Gastrocnemius medialis (tissue), 4 donors: ENCODE results near the gene DOC2A. TPM values are rescaled to one million over a fixed set of nuclear protein-coding genes. Genes with fewer than 3 reads are reported as not detected.

Experiments
- ATAC-seq, 2 donors: fragments of 150-250 bp; one replicate each; pipeline ENCODE4 v1.9.1; 2016
- DNase-seq, 2 donors: peaks; one replicate each; pipeline ENCODE4 v3.0.0-alpha.2; 2019
- H3K27ac ChIP-seq, 4 donors: fragments of 200-600 bp; sonication (generic); 1 replicate in 1 of 4; 2 replicates in 3 of 4; pipeline ENCODE4 v1.5.1; 2016 to 2018; ENCODE audit warnings: mild to moderate bottlenecking in 2 of 4, moderate library complexity in 1 of 4
- H3K27me3 ChIP-seq, 3 donors: fragments of 200-600 bp; sonication (generic) in 2 of 3; 1 replicate in 1 of 3; 2 replicates in 2 of 3; pipeline versions ENCODE4 v1.5.1 to v1.6.0; 2016 to 2019; ENCODE audit warnings: mild to moderate bottlenecking in 1 of 3, moderate library complexity in 1 of 3
- H3K36me3 ChIP-seq, 2 donors: fragments of 200-600 bp; sonication (generic) in 1 of 2; one replicate each; pipeline ENCODE4 v1.5.1; 2017 to 2018
- H3K4me1 ChIP-seq, 2 donors: fragments of 200-600 bp; sonication (generic) in 1 of 2; one replicate each; pipeline ENCODE4 v1.5.1; 2016 to 2017; ENCODE audit warnings: mild to moderate bottlenecking in 2 of 2
- H3K4me3 ChIP-seq, 4 donors: fragments of 200-600 bp; sonication (generic) in 3 of 4; 1 replicate in 1 of 4; 2 replicates in 3 of 4; pipeline ENCODE4 v1.5.1; 2016 to 2019; ENCODE audit warnings: mild to moderate bottlenecking in 2 of 4
- H3K9me3 ChIP-seq, 3 donors: fragments of 200-600 bp; sonication (generic) in 2 of 3; 1 replicate in 1 of 3; 2 replicates in 2 of 3; pipeline ENCODE4 v1.5.1; 2016 to 2019
- CTCF ChIP-seq, 5 experiments: fragments of 450-650 bp in 3 of 5; fragments of 200-600 bp in 2 of 5; sonication (generic) in 2 of 5; IDR thresholded peaks in 4 of 5; conservative IDR thresholded peaks in 1 of 5; 1 replicate in 4 of 5; 2 replicates in 1 of 5; pipeline ENCODE4 v1.5.1; 2016 to 2019; ENCODE audit warnings: antibody characterized with exemption in 5 of 5, mild to moderate bottlenecking in 3 of 5, moderate library complexity in 3 of 5
- POLR2A ChIP-seq, 2 donors: fragments of 450-650 bp; IDR thresholded peaks; one replicate each; pipeline ENCODE4 v1.6.1; 2017; ENCODE audit warnings: antibody characterized with exemption in 2 of 2, mild to moderate bottlenecking in 2 of 2, moderate library complexity in 2 of 2
- in situ Hi-C, 4 donors: fragments of 200-750 bp; cut with MboI; loops; one replicate each; pipeline versions ENCODE4 v1.15.0 to v1.8.0; 2017; ENCODE audit warnings: low sequenced_read_pairs in 4 of 4
- intact Hi-C: fragments of 100-400 bp; cut with DNase I; formaldehyde crosslinking; loops from one replicate; pipeline ENCODE4 v1.15.1; 2023; ENCODE audit warnings: low total_unique reads
- total RNA-seq, 4 donors: library from RNA; depleted of rRNA; stranded (reverse); fragments of >200 nt; gene quantifications; one replicate each; pipeline versions ENCODE4 v1.1.0 to v1.2.3, GENCODE V29; 2016

Gene DOC2A
- total RNA-seq, 4 donors from 2014 or later, result not detected

GRCh38 chr16:30004811-30005242 lies 6.0 kb downstream of the DOC2A start:
- Histone ChIP-seq H3K36me3 (peaks cover 0 to 10% of the 10 kb centered on the region in 2 donors), H3K4me1 (no peaks in the 10 kb centered on the region), H3K27ac (no peak overlapping the region), H3K9me3 (no peaks in the 10 kb centered on the region), H3K4me3 (no peak overlapping the region), H3K27me3 (peaks cover 10 to 14% (median 14%) of the 10 kb centered on the region in 3 donors)
- DNase-seq (no peak), ATAC-seq (no peak)
- intact Hi-C loops, result no loop called here
- in situ Hi-C loops, result loop anchor here in 1 of 4 donors (25.0 kb wide), 1 partner anchor 318 kb away; the partner anchor contains the start of gene QPRT
- TF ChIP-seq POLR2A (IDR thresholded peaks at IDR 0.05) (no peak), CTCF (IDR thresholded peaks at IDR 0.05 in 4 of 5, conservative IDR thresholded peaks at IDR 0.05 in 1 of 5) (no peak)

GRCh38 chr16:30004424-30004776 lies 6.4 kb downstream of the DOC2A start:
- ATAC-seq (no peak), DNase-seq (no peak)
- H3K27me3 ChIP-seq, result peaks cover 5 to 10% (median 10%) of the 10 kb centered on the region in 3 donors
- intact Hi-C loops (no loop called here), in situ Hi-C loops (loop anchor here in 1 of 4 donors (25.0 kb wide), 1 partner anchor 317 kb away; the partner anchor contains the start of gene QPRT)
- H3K4me3 ChIP-seq, result no peak overlapping the region
- H3K27ac ChIP-seq, result no peak overlapping the region
- H3K9me3 ChIP-seq, result no peaks in the 10 kb centered on the region
- no peaks in the 10 kb centered on the region for H3K4me1 ChIP-seq
- TF ChIP-seq POLR2A (IDR thresholded peaks at IDR 0.05) (no peak), CTCF (IDR thresholded peaks at IDR 0.05 in 4 of 5, conservative IDR thresholded peaks at IDR 0.05 in 1 of 5) (no peak)
- peaks cover 0 to 10% of the 10 kb centered on the region in 2 donors for H3K36me3 ChIP-seq

- TF ChIP-seq POLR2A (IDR thresholded peaks at IDR 0.05), result no peak
- TF ChIP-seq CTCF (IDR thresholded peaks at IDR 0.05 in 4 of 5, conservative IDR thresholded peaks at IDR 0.05 in 1 of 5), result no peak
- Histone ChIP-seq H3K4me3 (no peak overlapping the region), H3K36me3 (peaks cover 0 to 10% of the 10 kb centered on the region in 2 donors), H3K27me3 (peaks cover 1 to 4% (median 4%) of the 10 kb centered on the region in 3 donors), H3K4me1 (no peaks in the 10 kb centered on the region), H3K27ac (no peak overlapping the region), H3K9me3 (no peaks in the 10 kb centered on the region)
- in situ Hi-C loops, result loop anchor here in 1 of 4 donors (25.0 kb wide), 1 partner anchor 317 kb away; the partner anchor contains the start of gene QPRT
- no peak for ATAC-seq
- DNase-seq, result no peak
- intact Hi-C loops, result no loop called here
Measured at GRCh38 chr16:30003670-30004423, 7.0 kb downstream of the DOC2A start.

GRCh38 chr16:30002614-30003346 lies 8.0 kb downstream of the DOC2A start:
- Histone ChIP-seq H3K4me1 (no peaks in the 10 kb centered on the region), H3K4me3 (no peak overlapping the region), H3K36me3 (peaks cover 0 to 18% of the 10 kb centered on the region in 2 donors), H3K9me3 (no peaks in the 10 kb centered on the region), H3K27me3 (no peaks in the 10 kb centered on the region), H3K27ac (no peak overlapping the region)
- ATAC-seq (no peak), DNase-seq (no peak)
- intact Hi-C loops (no loop called here), in situ Hi-C loops (loop anchor here in 1 of 4 donors (25.0 kb wide), 1 partner anchor 315 kb away; the partner anchor contains the start of gene QPRT)
- TF ChIP-seq POLR2A (IDR thresholded peaks at IDR 0.05) (no peak), CTCF (IDR thresholded peaks at IDR 0.05 in 4 of 5, conservative IDR thresholded peaks at IDR 0.05 in 1 of 5) (no peak)
